ENCODE measurements around the gene MTCH1. TPM values are rescaled to one million over a fixed set of nuclear protein-coding genes. Genes with fewer than 3 reads are reported as not detected.
"Not testable (repeated sequence)": the region's sequence is repeated elsewhere in the genome, so short reads cannot be mapped to it uniquely, and the experiment has no call there.

MTCH1 gene
- total RNA-seq, 1 donor from 2014 or later = 154 TPM

- no peak for ATAC-seq
- intact Hi-C loops (cut with DNase I) = loop anchor here (2.0 kb wide), 1 partner anchor 71 kb away; no protein-coding TSS in a partner anchor
Measured at GRCh38 chr6:36940027-36940426, 46.0 kb downstream of the MTCH1 start.

GRCh38 chr6:36939005-36939404 is 47.0 kb downstream of the MTCH1 start:
- intact Hi-C loops (cut with DNase I); ATAC-seq; DNase-seq (ENCODE audit: low spot score): not testable (repeated sequence)

More at GRCh38 chr6:36940027-36940426, 46.0 kb downstream of the MTCH1 start:
- no peak for DNase-seq (ENCODE audit: low spot score)

- ATAC-seq (no peak), DNase-seq (ENCODE audit: low spot score) (no peak)
- intact Hi-C loops (cut with DNase I) = no loop called here
Measured at GRCh38 chr6:36938536-36938935, 47.5 kb downstream of the MTCH1 start.

GRCh38 chr6:36937896-36938295 is 48.1 kb downstream of the MTCH1 start:
- DNase-seq (ENCODE audit: low spot score) (no peak), ATAC-seq (no peak)
- intact Hi-C loops (cut with DNase I) = no loop called here

GRCh38 chr6:36936824-36937223 is 49.2 kb downstream of the MTCH1 start:
- ATAC-seq = no peak
- no peak for DNase-seq (ENCODE audit: low spot score)

GRCh38 chr6:36934901-36935300 is 51.1 kb downstream of the MTCH1 start:
- intact Hi-C loops (cut with DNase I) = no loop called here

More at GRCh38 chr6:36936824-36937223, 49.2 kb downstream of the MTCH1 start:
- intact Hi-C loops (cut with DNase I) = no loop called here

GRCh38 chr6:36933519-36933918 is 52.5 kb downstream of the MTCH1 start:
- intact Hi-C loops (cut with DNase I) = no loop called here
- no peak for DNase-seq (ENCODE audit: low spot score)
- ATAC-seq = no peak

More at GRCh38 chr6:36934901-36935300, 51.1 kb downstream of the MTCH1 start:
- DNase-seq (ENCODE audit: low spot score) (no peak), ATAC-seq (no peak)

GRCh38 chr6:36933102-36933501 is 52.9 kb downstream of the MTCH1 start:
- ATAC-seq (no peak), DNase-seq (ENCODE audit: low spot score) (no peak)
- intact Hi-C loops (cut with DNase I) = no loop called here

GRCh38 chr6:36930483-36930882 is 55.5 kb downstream of the MTCH1 start:
- intact Hi-C loops (cut with DNase I) = no loop called here

GRCh38 chr6:36929607-36930006 is 56.4 kb downstream of the MTCH1 start:
- ATAC-seq = peak; percentile 70
- DNase-seq (ENCODE audit: low spot score) = no peak
- intact Hi-C loops (cut with DNase I) = no loop called here

More at GRCh38 chr6:36930483-36930882, 55.5 kb downstream of the MTCH1 start:
- DNase-seq (ENCODE audit: low spot score) = no peak
- peak; percentile 63 for ATAC-seq

GRCh38 chr6:36929152-36929551 is 56.8 kb downstream of the MTCH1 start:
- intact Hi-C loops (cut with DNase I) = no loop called here
- ATAC-seq (no peak), DNase-seq (ENCODE audit: low spot score) (no peak)

GRCh38 chr6:36928547-36928918 is 57.5 kb downstream of the MTCH1 start:
- intact Hi-C loops (cut with DNase I) = no loop called here
- DNase-seq (ENCODE audit: low spot score) = no peak
- no peak for ATAC-seq

- no peak for DNase-seq (ENCODE audit: low spot score)
- intact Hi-C loops (cut with DNase I) = no loop called here
Measured at GRCh38 chr6:36927691-36928546, 58.1 kb downstream of the MTCH1 start.

GRCh38 chr6:36926708-36927513 is 59.1 kb downstream of the MTCH1 start:
- ATAC-seq (no peak), DNase-seq (ENCODE audit: low spot score) (no peak)
- intact Hi-C loops (cut with DNase I) = no loop called here

More at GRCh38 chr6:36927691-36928546, 58.1 kb downstream of the MTCH1 start:
- ATAC-seq = peak; percentile 4

GRCh38 chr6:36925809-36926208 is 60.2 kb downstream of the MTCH1 start:
- intact Hi-C loops (cut with DNase I) = no loop called here

GRCh38 chr6:36924778-36925374 is 61.1 kb downstream of the MTCH1 start:
- intact Hi-C loops (cut with DNase I) = no loop called here
- ATAC-seq = peak; percentile 81

More at GRCh38 chr6:36925809-36926208, 60.2 kb downstream of the MTCH1 start:
- DNase-seq (ENCODE audit: low spot score) = no peak
- ATAC-seq = no peak

GRCh38 chr6:36924131-36924530 is 61.9 kb downstream of the MTCH1 start:
- intact Hi-C loops (cut with DNase I) = no loop called here
- no peak for ATAC-seq
- no peak for DNase-seq (ENCODE audit: low spot score)

More at GRCh38 chr6:36924778-36925374, 61.1 kb downstream of the MTCH1 start:
- DNase-seq (ENCODE audit: low spot score) = no peak

GRCh38 chr6:36920546-36920945 is 65.5 kb downstream of the MTCH1 start:
- ATAC-seq = no peak
- intact Hi-C loops (cut with DNase I) = no loop called here
- DNase-seq (ENCODE audit: low spot score) = no peak

GRCh38 chr6:36920049-36920448 is 65.9 kb downstream of the MTCH1 start:
- ATAC-seq (no peak), DNase-seq (ENCODE audit: low spot score) (no peak)
- intact Hi-C loops (cut with DNase I) = no loop called here
